Endodermal cell (in vitro differentiated cells): ENCODE results near the gene MN1. TPM values are rescaled to one million over a fixed set of nuclear protein-coding genes. Genes with fewer than 3 reads are reported as not detected.

Experiments
- DNase-seq: peaks from one replicate; pipeline ENCODE4 v3.0.0-alpha.2; 2017
- H3K27ac ChIP-seq: 2 replicates; pipeline ENCODE4 v1.5.1; 2013; ENCODE audit warnings: mild to moderate bottlenecking, low read depth, low read length, moderate library complexity
- H3K27me3 ChIP-seq: 2 replicates; pipeline ENCODE4 v1.6.1; 2013; ENCODE audit warnings: mild to moderate bottlenecking, low read length, moderate library complexity; ENCODE audit not compliant: insufficient read depth, control insufficient read depth, poor library complexity, severe bottlenecking
- H3K36me3 ChIP-seq: 2 replicates; pipeline ENCODE4 v1.7.0; 2013; ENCODE audit warnings: mild to moderate bottlenecking, low read length, moderate library complexity; ENCODE audit not compliant: control insufficient read depth, insufficient read depth
- H3K4me1 ChIP-seq: one replicate; pipeline ENCODE4 v1.7.0; 2013; ENCODE audit warnings: low read length; ENCODE audit not compliant: control insufficient read depth, insufficient read depth
- H3K4me3 ChIP-seq: 2 replicates; pipeline ENCODE4 v1.5.1; 2013; ENCODE audit warnings: mild to moderate bottlenecking, low read length, moderate library complexity
- H3K9ac ChIP-seq: 2 replicates; pipeline ENCODE4 v1.6.1; 2013; ENCODE audit warnings: mild to moderate bottlenecking, low read length, moderate library complexity; ENCODE audit not compliant: poor library complexity, severe bottlenecking; ENCODE audit errors: extremely low read depth
- H3K9me3 ChIP-seq: 2 replicates; pipeline ENCODE4 v1.6.1; 2013; ENCODE audit warnings: mild to moderate bottlenecking, low read length, moderate library complexity; ENCODE audit not compliant: control insufficient read depth
- H3K27ac Mint-ChIP-seq: 2 replicates; pipeline ENCODE4 v1.8.0; 2020; ENCODE audit warnings: mixed read lengths
- H3K27me3 Mint-ChIP-seq: 2 replicates; pipeline ENCODE4 v1.8.0; 2021; ENCODE audit warnings: mild to moderate bottlenecking, mixed read lengths; ENCODE audit not compliant: insufficient read depth
- H3K36me3 Mint-ChIP-seq: 2 replicates; pipeline ENCODE4 v1.8.0; 2020; ENCODE audit warnings: low read depth, mixed read lengths
- H3K4me1 Mint-ChIP-seq: 2 replicates; pipeline ENCODE4 v1.8.0; 2020; ENCODE audit warnings: mixed read lengths
- H3K4me3 Mint-ChIP-seq: 2 replicates; pipeline ENCODE4 v1.8.0; 2020; ENCODE audit warnings: mild to moderate bottlenecking, moderate library complexity, mixed read lengths
- H3K9me3 Mint-ChIP-seq: 2 replicates; pipeline ENCODE4 v1.8.0; 2020; ENCODE audit warnings: mild to moderate bottlenecking, mixed read lengths
- CTCF ChIP-seq: fragments of 200-600 bp; sonication (generic); conservative IDR thresholded peaks from 2 replicates; pipeline ENCODE4 v1.5.0; 2021; ENCODE audit warnings: antibody characterized with exemption, mild to moderate bottlenecking
- WGBS, 2 experiments: methylation state at CpG; one replicate each; pipeline versions ENCODE4 v1.1.5 to v1.1.7; 2013; ENCODE audit warnings: missing lambda C conversion rate in 2 of 2, mixed read lengths in 1 of 2; ENCODE audit not compliant: insufficient coverage in 1 of 2, insufficient read length in 1 of 2; 5-methylcytosine and 5-hydroxymethylcytosine counted together
- total RNA-seq, 2 donors: library from RNA; stranded (reverse); fragmentation: NEBNext Ultra II Directional in 1 of 2; extraction: Animal tissue kit (Norgen Biotek cat#: 25700) in 1 of 2; gene quantifications; 2 replicates in 1 of 2; 3 replicates in 1 of 2; pipeline ENCODE4 v1.2.1, GENCODE V29; 2021

MN1 gene
- total RNA-seq, 2 donors from 2014 or later: 4.4 to 17.8 TPM

- no peak overlapping the region for H3K27ac ChIP-seq
- H3K4me1 Mint-ChIP-seq: peaks cover 41% of the 10 kb centered on the region
- H3K27me3 Mint-ChIP-seq: peaks cover 38% of the 10 kb centered on the region
- peaks cover 16% of the 10 kb centered on the region for H3K4me1 ChIP-seq
- 76 to 82% methylated on average over 12 to 18 of the region's 18 CpGs for WGBS, 2 experiments
- no peak overlapping the region for H3K27ac Mint-ChIP-seq
- H3K4me3 Mint-ChIP-seq: no peak overlapping the region
- no peaks in the 10 kb centered on the region for H3K9me3 ChIP-seq
- H3K9me3 Mint-ChIP-seq: no peaks in the 10 kb centered on the region
- no peaks in the 10 kb centered on the region for H3K36me3 Mint-ChIP-seq
- no peak for DNase-seq
- H3K9ac ChIP-seq: no peak overlapping the region
- peaks cover 30% of the 10 kb centered on the region for H3K27me3 ChIP-seq
- H3K4me3 ChIP-seq: no peak overlapping the region
- no peak for TF ChIP-seq CTCF
- no peaks in the 10 kb centered on the region for H3K36me3 ChIP-seq
Observed at GRCh38 chr22:27808451-27809225, 7.1 kb upstream of the MN1 start.

- Mint-ChIP-seq H3K4me3 (no peak overlapping the region), H3K36me3 (no peaks in the 10 kb centered on the region), H3K27ac (no peak overlapping the region), H3K4me1 (peaks cover 44% of the 10 kb centered on the region), H3K27me3 (peaks cover 48% of the 10 kb centered on the region), H3K9me3 (no peaks in the 10 kb centered on the region)
- Histone ChIP-seq H3K27ac (no peak overlapping the region), H3K4me3 (no peak overlapping the region), H3K27me3 (peaks cover 44% of the 10 kb centered on the region), H3K9me3 (no peaks in the 10 kb centered on the region), H3K36me3 (no peaks in the 10 kb centered on the region), H3K9ac (no peak overlapping the region), H3K4me1 (peaks cover 7% of the 10 kb centered on the region)
- no peak for TF ChIP-seq CTCF
- no peak for DNase-seq
- 87 to 91% methylated on average over 7 of the region's 7 CpGs for WGBS, 2 experiments
Observed at GRCh38 chr22:27805841-27806240, 4.3 kb upstream of the MN1 start.

DNA sequence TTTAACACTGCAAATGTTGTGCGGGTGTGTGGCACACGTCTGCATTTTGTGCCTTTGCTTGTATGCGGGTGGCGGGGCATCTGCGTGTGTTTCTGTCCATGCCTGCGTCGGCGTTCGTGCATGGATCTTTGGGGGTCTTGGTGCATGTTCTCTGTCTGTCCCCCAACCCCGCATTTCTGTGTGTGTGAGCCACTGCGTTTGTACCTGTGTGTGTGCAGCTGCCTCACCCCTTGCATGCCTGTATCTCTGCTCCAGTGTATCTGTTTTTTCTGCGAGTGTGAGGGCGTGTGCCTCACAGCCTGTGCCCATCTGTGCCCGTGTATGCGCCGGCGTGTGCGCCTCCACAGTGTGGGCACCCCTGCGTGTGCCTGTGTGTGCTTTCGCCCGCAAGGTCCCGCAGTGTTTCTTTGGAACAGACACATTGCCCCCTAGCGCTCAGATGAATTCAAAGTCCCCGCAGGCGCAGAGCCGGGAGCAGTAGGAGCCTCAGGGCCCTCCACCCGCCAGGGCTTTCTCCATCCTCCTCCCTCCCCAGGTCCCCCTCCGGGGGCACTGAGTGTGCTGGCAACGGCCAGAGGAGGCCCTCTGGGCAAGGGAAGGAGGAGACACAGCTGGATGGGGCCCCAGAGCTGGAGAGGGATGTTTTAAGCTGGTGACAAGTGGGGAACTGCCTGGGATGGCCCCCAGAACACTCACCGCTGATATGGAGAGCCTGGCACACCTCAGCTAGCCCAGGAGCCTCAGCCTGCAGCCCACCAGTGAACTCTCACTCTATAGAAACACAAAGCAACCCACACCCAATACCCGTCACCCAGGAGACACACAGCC lies 3.1 kb upstream of the MN1 start:
- H3K27me3 Mint-ChIP-seq: peaks cover 56% of the 10 kb centered on the region
- Histone ChIP-seq H3K27me3 (peaks cover 55% of the 10 kb centered on the region), H3K9ac (no peak overlapping the region), H3K27ac (no peak overlapping the region), H3K9me3 (no peaks in the 10 kb centered on the region), H3K4me1 (no peaks in the 10 kb centered on the region), H3K4me3 (no peak overlapping the region), H3K36me3 (no peaks in the 10 kb centered on the region)
- peaks cover 37% of the 10 kb centered on the region for H3K4me1 Mint-ChIP-seq
- H3K4me3 Mint-ChIP-seq: no peak overlapping the region
- H3K36me3 Mint-ChIP-seq: no peaks in the 10 kb centered on the region
- peak; percentile 85 for TF ChIP-seq CTCF
- H3K27ac Mint-ChIP-seq: no peak overlapping the region
- H3K9me3 Mint-ChIP-seq: no peaks in the 10 kb centered on the region
- peak; percentile 90 for DNase-seq
- 25 to 39% methylated on average over 16 to 30 of the region's 31 CpGs for WGBS, 2 experiments
